Activated T-cell treated with anti-CD3 and anti-CD28 coated beads, Interleukin-2, amount 50 U/mL, for 4 hours (primary cell): ENCODE data around the gene PCA3. TPM values are rescaled to one million over a fixed set of nuclear protein-coding genes. Genes with fewer than 3 reads are reported as not detected.

Experiments used
- ATAC-seq, 2 donors: fragments of 200-7000 bp; cut with Tn5 transposase; one replicate each; pipeline ENCODE4 v1.10.0; 2021
- DNase-seq: peaks from one replicate; pipeline ENCODE4 v3.0.0-alpha.2; 2020
- H3K27me3 Mint-ChIP-seq: one replicate; pipeline ENCODE4 v1.8.0; 2021; ENCODE audit warnings: low read depth, mixed read lengths
- H3K36me3 Mint-ChIP-seq: one replicate; pipeline ENCODE4 v1.8.0; 2022; ENCODE audit warnings: mixed read lengths; ENCODE audit not compliant: insufficient read depth
- H3K4me1 Mint-ChIP-seq: one replicate; pipeline ENCODE4 v1.8.0; 2021; ENCODE audit warnings: low read depth, mixed read lengths
- H3K4me3 Mint-ChIP-seq: one replicate; pipeline ENCODE4 v1.8.0; 2021; ENCODE audit warnings: mild to moderate bottlenecking, moderate library complexity, mixed read lengths
- H3K9me3 Mint-ChIP-seq: one replicate; pipeline ENCODE4 v1.8.0; 2021; ENCODE audit warnings: mixed read lengths
- total RNA-seq, 3 donors: library from RNA; stranded (reverse); gene quantifications; one replicate each; pipeline ENCODE4 v1.2.1, GENCODE V29; 2021

PCA3 gene
- total RNA-seq, 3 donors from 2014 or later: not detected

GRCh38 chr9:76820431-76820830 lies 56.2 kb downstream of the PCA3 start:
- no peaks in the 10 kb centered on the region for H3K36me3 Mint-ChIP-seq
- no peaks in the 10 kb centered on the region for H3K4me1 Mint-ChIP-seq
- no peaks in the 10 kb centered on the region for H3K9me3 Mint-ChIP-seq
- ATAC-seq: no peak
- H3K4me3 Mint-ChIP-seq: no peak overlapping the region
- DNase-seq: no peak
- H3K27me3 Mint-ChIP-seq: peaks cover 2% of the 10 kb centered on the region

GRCh38 chr9:76827296-76828080 lies 63.2 kb downstream of the PCA3 start:
- Mint-ChIP-seq H3K9me3 (peaks cover 10% of the 10 kb centered on the region), H3K36me3 (no peaks in the 10 kb centered on the region), H3K27me3 (peaks cover 10% of the 10 kb centered on the region), H3K4me3 (no peak overlapping the region), H3K4me1 (no peaks in the 10 kb centered on the region)
- ATAC-seq: no peak
- no peak for DNase-seq

DNA sequence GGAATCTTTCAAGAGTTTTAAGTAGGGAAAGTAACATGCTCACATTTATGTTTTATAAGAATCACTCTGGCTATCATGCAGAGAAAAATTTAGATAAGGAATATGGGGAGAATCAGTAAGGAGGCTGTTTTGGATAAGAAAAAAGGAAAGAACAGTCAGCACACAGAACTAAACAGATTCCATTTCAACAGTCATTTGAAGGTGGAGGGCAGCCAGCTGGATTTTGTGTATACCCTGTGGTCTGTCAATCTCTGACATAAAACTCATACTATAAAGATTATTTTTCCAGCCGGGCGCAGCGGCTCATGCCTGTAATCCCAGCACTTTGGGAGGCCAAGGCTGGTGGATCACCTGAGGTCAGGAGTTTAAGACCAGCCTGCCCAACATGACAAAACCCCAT lies 64.2 kb downstream of the PCA3 start:
- no peak overlapping the region for H3K4me3 Mint-ChIP-seq
- no peak for ATAC-seq
- DNase-seq: no peak
- no peaks in the 10 kb centered on the region for H3K4me1 Mint-ChIP-seq
- H3K36me3 Mint-ChIP-seq: no peaks in the 10 kb centered on the region
- H3K9me3 Mint-ChIP-seq: peaks cover 10% of the 10 kb centered on the region
- H3K27me3 Mint-ChIP-seq: peaks cover 10% of the 10 kb centered on the region

DNA sequence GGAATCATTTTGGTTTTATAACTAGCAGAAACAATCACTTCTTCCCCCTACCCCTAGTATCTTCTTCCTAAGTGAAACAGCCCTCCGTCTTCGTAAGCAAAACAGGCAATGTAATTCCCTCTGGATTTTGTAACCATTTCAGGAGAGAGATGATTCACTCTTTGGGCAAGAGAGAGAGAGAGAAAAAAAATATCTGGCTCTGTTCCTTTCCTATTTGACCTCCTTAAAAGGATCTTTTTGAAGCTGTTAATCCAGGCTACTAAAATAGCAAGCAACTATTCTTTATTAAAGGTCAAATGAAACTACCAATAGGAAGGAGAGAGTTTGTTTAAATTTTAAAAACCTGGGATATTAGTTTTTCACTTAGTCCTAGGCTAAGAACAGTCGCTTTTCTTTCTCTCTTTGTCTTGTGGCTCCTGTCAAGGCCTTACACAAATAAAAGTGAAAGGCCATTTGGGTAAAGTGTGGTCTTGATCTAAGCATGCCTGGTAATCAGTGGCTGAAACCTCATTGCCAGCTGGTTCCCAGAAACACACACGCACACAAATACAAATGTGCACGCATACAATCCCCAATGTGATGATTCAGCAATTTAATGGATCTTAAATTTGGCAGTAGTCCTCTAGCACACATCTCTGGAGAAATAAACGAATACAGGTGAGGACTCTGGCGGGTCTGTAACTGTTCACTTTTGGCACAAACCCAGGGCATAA lies 71.5 kb downstream of the PCA3 start:
- Mint-ChIP-seq H3K9me3 (peaks cover 3% of the 10 kb centered on the region), H3K4me1 (no peaks in the 10 kb centered on the region)
- no peak for DNase-seq

More for the DNA sequence above, 71.5 kb downstream of the PCA3 start:
- Mint-ChIP-seq H3K36me3 (no peaks in the 10 kb centered on the region), H3K27me3 (peaks cover 2% of the 10 kb centered on the region), H3K4me3 (no peak overlapping the region)
- no peak for ATAC-seq

Other genes starting within 250 kb of the PCA3 start
- gene PRUNE2, start 141.7 kb downstream of the PCA3 start, total RNA-seq: under 1 TPM in 2 of 3 donors, not detected in 1; 0.05 to 0.08 TPM